Neural progenitor cell (in vitro differentiated cells): ENCODE measurements around the gene TMEM179. TPM values are rescaled to one million over a fixed set of nuclear protein-coding genes. Genes with fewer than 3 reads are reported as not detected.
A peak's percentile ranks its signal among the peaks of the same experiment; 100 is the strongest.

Source experiments
- DNase-seq: peaks from one replicate; pipeline ENCODE4 v3.0.0-alpha.2; 2016; ENCODE audit warnings: low spot score
- H2AFZ ChIP-seq: fragments of 200-600 bp; sonication (generic); replicated peaks from 2 replicates; pipeline ENCODE4 v1.6.1; 2016; ENCODE audit warnings: antibody characterized with exemption
- H3F3A ChIP-seq: fragments of 200-600 bp; sonication (generic); 2 replicates; pipeline ENCODE4 v1.6.1; 2016; ENCODE audit warnings: antibody characterized with exemption, low read depth
- H3K27ac ChIP-seq: fragments of 200-600 bp; sonication (generic); 2 replicates; pipeline ENCODE4 v1.5.1; 2016; ENCODE audit warnings: mild to moderate bottlenecking
- H3K27me3 ChIP-seq: fragments of 200-600 bp; sonication (generic); 2 replicates; pipeline ENCODE4 v1.6.1; 2016; ENCODE audit warnings: mild to moderate bottlenecking, moderate library complexity
- H3K36me3 ChIP-seq: fragments of 200-600 bp; sonication (generic); 2 replicates; pipeline ENCODE4 v1.5.1; 2016
- H3K4me1 ChIP-seq: fragments of 200-600 bp; sonication (generic); 2 replicates; pipeline ENCODE4 v1.6.1; 2016; ENCODE audit warnings: mixed run types
- H3K4me2 ChIP-seq: fragments of 200-600 bp; sonication (generic); 2 replicates; pipeline ENCODE4 v1.6.1; 2016
- H3K4me3 ChIP-seq: fragments of 200-600 bp; sonication (generic); 2 replicates; pipeline ENCODE4 v1.5.1; 2016
- H3K79me2 ChIP-seq: fragments of 200-600 bp; sonication (generic); 2 replicates; pipeline ENCODE4 v1.6.1; 2016; ENCODE audit warnings: low read depth
- H3K9ac ChIP-seq: fragments of 200-600 bp; sonication (generic); 2 replicates; pipeline ENCODE4 v1.6.1; 2016
- H3K9me3 ChIP-seq: fragments of 200-600 bp; sonication (generic); 2 replicates; pipeline ENCODE4 v1.5.1; 2016; ENCODE audit warnings: low read depth
- H4K20me1 ChIP-seq: fragments of 200-600 bp; sonication (generic); 2 replicates; pipeline ENCODE4 v1.6.1; 2016; ENCODE audit warnings: low read depth
- H3K27ac Mint-ChIP-seq: 3 replicates; pipeline ENCODE4 v1.8.0; 2021; ENCODE audit warnings: mixed read lengths
- H3K27me3 Mint-ChIP-seq: 2 replicates; pipeline ENCODE4 v1.8.0; 2022; ENCODE audit warnings: low read depth, mild to moderate bottlenecking, inconsistent platforms, moderate library complexity, mixed read lengths; ENCODE audit not compliant: insufficient read depth
- H3K36me3 Mint-ChIP-seq: 3 replicates; pipeline ENCODE4 v1.8.0; 2021; ENCODE audit warnings: mixed read lengths
- H3K4me1 Mint-ChIP-seq: 3 replicates; pipeline ENCODE4 v1.8.0; 2021; ENCODE audit warnings: mixed read lengths
- H3K4me3 Mint-ChIP-seq: 3 replicates; pipeline ENCODE4 v1.8.0; 2021; ENCODE audit warnings: mild to moderate bottlenecking, moderate library complexity, mixed read lengths
- H3K9me3 Mint-ChIP-seq: 3 replicates; pipeline ENCODE4 v1.8.0; 2020; ENCODE audit warnings: mixed read lengths
- CTCF ChIP-seq: fragments of 200-600 bp; sonication (generic); IDR thresholded peaks from 2 replicates; pipeline ENCODE4 v1.5.1; 2017; ENCODE audit warnings: antibody characterized with exemption, mild to moderate bottlenecking
- EZH2 ChIP-seq: fragments of 200-600 bp; sonication (generic); IDR thresholded peaks from 2 replicates; pipeline ENCODE4 v1.6.1; 2017; ENCODE audit warnings: antibody characterized with exemption, mild to moderate bottlenecking, moderate library complexity
- EZH2phosphoT487 ChIP-seq: fragments of 200-600 bp; sonication (generic); IDR thresholded peaks from 2 replicates; pipeline ENCODE4 v1.6.1; 2017; ENCODE audit warnings: antibody characterized with exemption
- total RNA-seq: library from RNA; depleted of rRNA; stranded (reverse); fragments of >200 nt; gene quantifications from 2 replicates; pipeline ENCODE4 v1.2.3, GENCODE V29; 2015; ENCODE audit warnings: low replicate concordance

Gene TMEM179
- total RNA-seq, 1 donor from 2014 or later, result 0.77 TPM

GRCh38 chr14:104572668-104573067 lies 31.9 kb downstream of the TMEM179 start:
- H3K79me2 ChIP-seq, result no peaks in the 10 kb centered on the region
- peaks cover 38% of the 10 kb centered on the region for H3K4me1 Mint-ChIP-seq
- no peaks in the 10 kb centered on the region for H3K27me3 ChIP-seq
- no peak overlapping the region for H3K4me2 ChIP-seq
- H3K9me3 Mint-ChIP-seq, result no peaks in the 10 kb centered on the region
- no peak overlapping the region for H2AFZ ChIP-seq
- peaks cover 14% of the 10 kb centered on the region for H3K27me3 Mint-ChIP-seq
- peaks cover 4% of the 10 kb centered on the region for H3K4me1 ChIP-seq
- H3K4me3 ChIP-seq, result no peak overlapping the region
- DNase-seq, result no peak
- H3K4me3 Mint-ChIP-seq, result no peak overlapping the region
- H3F3A ChIP-seq, result no peaks in the 10 kb centered on the region
- TF ChIP-seq EZH2phosphoT487 (no peak), CTCF (no peak), EZH2 (no peak)
- no peaks in the 10 kb centered on the region for H4K20me1 ChIP-seq
- no peak overlapping the region for H3K27ac ChIP-seq
- no peaks in the 10 kb centered on the region for H3K9me3 ChIP-seq
- no peaks in the 10 kb centered on the region for H3K36me3 ChIP-seq
- no peaks in the 10 kb centered on the region for H3K36me3 Mint-ChIP-seq
- H3K27ac Mint-ChIP-seq, result peak overlapping the region; percentile 83
- no peak overlapping the region for H3K9ac ChIP-seq

GRCh38 chr14:104572024-104572626 lies 32.4 kb downstream of the TMEM179 start:
- Mint-ChIP-seq H3K27ac (peak overlapping the region; percentile 83), H3K4me1 (peaks cover 34% of the 10 kb centered on the region), H3K9me3 (no peaks in the 10 kb centered on the region), H3K36me3 (no peaks in the 10 kb centered on the region), H3K4me3 (no peak overlapping the region), H3K27me3 (peaks cover 14% of the 10 kb centered on the region)
- Histone ChIP-seq H3K4me2 (no peak overlapping the region), H3K9ac (no peak overlapping the region), H3K4me3 (no peak overlapping the region), H3K4me1 (peaks cover 4% of the 10 kb centered on the region), H3K27me3 (no peaks in the 10 kb centered on the region), H3K36me3 (no peaks in the 10 kb centered on the region), H2AFZ (no peak overlapping the region), H3F3A (no peaks in the 10 kb centered on the region), H4K20me1 (no peaks in the 10 kb centered on the region), H3K9me3 (no peaks in the 10 kb centered on the region), H3K79me2 (no peaks in the 10 kb centered on the region), H3K27ac (no peak overlapping the region)
- no peak for TF ChIP-seq EZH2
- no peak for TF ChIP-seq EZH2phosphoT487
- no peak for TF ChIP-seq CTCF
- no peak for DNase-seq

GRCh38 chr14:104571246-104571645 lies 33.3 kb downstream of the TMEM179 start:
- Mint-ChIP-seq H3K36me3 (no peaks in the 10 kb centered on the region), H3K4me3 (no peak overlapping the region), H3K27ac (no peak overlapping the region), H3K4me1 (peaks cover 34% of the 10 kb centered on the region), H3K27me3 (peaks cover 14% of the 10 kb centered on the region), H3K9me3 (no peaks in the 10 kb centered on the region)
- H3K4me1 ChIP-seq, result peaks cover 4% of the 10 kb centered on the region
- no peaks in the 10 kb centered on the region for H4K20me1 ChIP-seq
- no peak overlapping the region for H3K4me3 ChIP-seq
- H3K36me3 ChIP-seq, result no peaks in the 10 kb centered on the region
- H3K9ac ChIP-seq, result no peak overlapping the region
- H3K27me3 ChIP-seq, result no peaks in the 10 kb centered on the region
- no peaks in the 10 kb centered on the region for H3F3A ChIP-seq
- H3K4me2 ChIP-seq, result no peak overlapping the region
- DNase-seq, result peak; percentile 38
- H2AFZ ChIP-seq, result no peak overlapping the region
- H3K9me3 ChIP-seq, result no peaks in the 10 kb centered on the region
- TF ChIP-seq EZH2 (no peak), EZH2phosphoT487 (no peak), CTCF (no peak)
- H3K79me2 ChIP-seq, result no peaks in the 10 kb centered on the region
- no peak overlapping the region for H3K27ac ChIP-seq
